GM18511 (cell line): ENCODE data around the gene EPN1.

Experiments used
- ATAC-seq: cut with Tn5 transposase; IDR thresholded peaks from one replicate; pipeline ENCODE4 v1.9.1; 2021; ENCODE audit warnings: mild to moderate bottlenecking, moderate library complexity; ENCODE audit not compliant: unreplicated experiment

The EPN1 gene

DNA sequence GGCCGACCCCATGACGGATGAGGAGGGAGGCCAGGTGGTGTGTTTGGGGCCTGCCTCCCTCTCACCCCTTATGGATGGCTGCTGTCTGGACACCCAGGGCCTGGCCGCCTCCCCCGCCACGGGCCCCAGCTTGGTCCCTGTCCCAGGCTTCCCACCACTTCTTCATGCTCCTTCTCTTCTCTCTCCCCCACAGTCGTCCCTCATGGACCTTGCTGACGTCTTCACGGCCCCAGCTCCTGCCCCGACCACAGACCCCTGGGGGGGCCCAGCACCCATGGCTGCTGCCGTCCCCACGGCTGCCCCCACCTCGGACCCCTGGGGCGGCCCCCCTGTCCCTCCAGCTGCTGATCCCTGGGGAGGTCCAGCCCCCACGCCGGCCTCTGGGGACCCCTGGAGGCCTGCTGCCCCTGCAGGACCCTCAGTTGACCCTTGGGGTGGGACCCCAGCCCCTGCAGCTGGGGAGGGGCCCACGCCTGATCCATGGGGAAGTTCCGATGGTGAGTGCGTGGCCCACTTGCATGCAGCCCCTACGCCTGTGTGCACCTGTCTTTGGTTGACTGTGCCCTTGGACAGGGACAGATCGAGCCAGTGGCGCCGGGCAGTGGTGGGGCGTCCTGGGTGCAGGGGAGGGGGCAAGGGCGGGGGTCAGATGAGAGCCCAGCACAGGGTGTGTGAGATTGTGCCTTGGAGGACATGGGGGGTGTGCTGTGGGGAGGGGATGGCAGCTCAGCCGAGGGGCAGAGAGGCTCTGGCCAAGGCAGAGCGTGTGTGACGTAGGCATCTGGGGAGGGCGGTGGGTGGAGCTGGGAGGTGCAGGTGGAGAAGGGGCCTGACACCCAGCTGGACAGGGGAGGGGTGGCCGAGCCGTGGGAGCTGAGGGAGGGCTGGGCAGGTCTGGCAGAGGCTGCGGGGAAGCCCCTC is 16.8 kb downstream of the EPN1 start:
- no peak for ATAC-seq

DNA sequence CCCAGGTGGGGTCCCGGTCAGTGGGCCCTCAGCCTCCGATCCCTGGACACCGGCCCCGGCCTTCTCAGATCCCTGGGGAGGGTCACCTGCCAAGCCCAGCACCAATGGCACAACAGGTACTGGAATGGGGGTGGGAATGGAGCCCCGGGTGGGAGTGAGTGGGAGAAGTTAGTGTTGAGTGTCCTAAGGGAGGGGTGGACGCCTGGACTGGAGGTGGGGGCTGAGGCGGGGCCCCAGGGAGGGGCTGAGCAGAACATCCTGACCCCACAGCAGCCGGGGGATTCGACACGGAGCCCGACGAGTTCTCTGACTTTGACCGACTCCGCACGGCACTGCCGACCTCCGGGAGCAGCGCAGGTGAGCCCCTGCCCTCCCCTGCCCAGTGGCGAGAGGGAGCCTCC is 17.7 kb downstream of the EPN1 start:
- ATAC-seq: no peak

DNA sequence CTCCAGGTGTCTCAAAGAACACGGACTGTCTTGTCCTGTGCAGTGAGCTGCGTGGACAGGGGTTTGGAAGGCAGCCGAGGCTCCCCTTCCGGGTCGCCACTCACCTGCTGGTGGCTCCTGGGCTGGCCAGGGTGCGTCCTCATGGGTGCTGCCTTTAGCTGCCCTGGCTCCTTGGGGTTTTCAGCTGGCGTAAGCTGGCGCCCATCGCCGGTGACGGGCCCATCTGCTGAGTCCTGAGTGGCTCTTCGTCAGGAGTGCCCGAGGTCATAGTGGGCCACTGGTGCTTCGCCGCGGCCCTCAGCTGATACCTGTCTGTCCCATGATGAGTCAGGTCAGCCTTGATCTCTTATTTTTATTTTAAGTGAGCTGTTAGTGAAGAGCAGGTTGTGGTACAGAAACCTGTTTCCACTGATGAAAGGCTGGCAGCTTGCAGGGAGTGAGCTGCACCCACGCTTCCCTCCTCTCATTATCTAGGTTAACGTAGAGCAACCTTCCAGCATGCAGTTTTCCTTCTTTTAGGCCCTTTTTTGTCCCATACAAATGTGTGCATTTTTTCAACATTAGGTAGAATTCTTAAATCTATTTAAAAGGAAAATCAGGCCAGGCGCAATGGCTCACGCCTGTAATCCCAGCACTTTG is 18.4 kb downstream of the EPN1 start:
- ATAC-seq: no peak

DNA sequence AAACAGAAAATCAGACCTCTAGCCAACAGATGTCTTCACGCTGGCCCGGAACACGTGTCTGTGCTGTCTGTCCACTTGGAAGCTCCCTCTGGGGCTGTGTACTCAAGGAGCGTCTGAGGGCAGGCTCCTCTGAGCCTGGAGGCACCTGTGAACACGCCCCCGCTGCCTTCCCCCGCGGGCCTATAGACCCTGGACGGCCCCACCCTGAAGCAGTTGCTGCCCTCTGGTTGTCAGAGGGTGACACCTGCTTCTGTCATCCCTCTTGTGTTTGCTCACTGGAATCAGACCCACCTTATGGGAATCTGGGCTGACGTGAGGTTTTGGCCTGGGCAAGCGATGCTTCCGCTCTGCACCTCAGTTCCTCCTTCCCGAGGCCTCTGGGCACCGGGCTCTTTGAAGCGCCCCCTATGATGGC is 19.2 kb downstream of the EPN1 start:
- no peak for ATAC-seq

DNA sequence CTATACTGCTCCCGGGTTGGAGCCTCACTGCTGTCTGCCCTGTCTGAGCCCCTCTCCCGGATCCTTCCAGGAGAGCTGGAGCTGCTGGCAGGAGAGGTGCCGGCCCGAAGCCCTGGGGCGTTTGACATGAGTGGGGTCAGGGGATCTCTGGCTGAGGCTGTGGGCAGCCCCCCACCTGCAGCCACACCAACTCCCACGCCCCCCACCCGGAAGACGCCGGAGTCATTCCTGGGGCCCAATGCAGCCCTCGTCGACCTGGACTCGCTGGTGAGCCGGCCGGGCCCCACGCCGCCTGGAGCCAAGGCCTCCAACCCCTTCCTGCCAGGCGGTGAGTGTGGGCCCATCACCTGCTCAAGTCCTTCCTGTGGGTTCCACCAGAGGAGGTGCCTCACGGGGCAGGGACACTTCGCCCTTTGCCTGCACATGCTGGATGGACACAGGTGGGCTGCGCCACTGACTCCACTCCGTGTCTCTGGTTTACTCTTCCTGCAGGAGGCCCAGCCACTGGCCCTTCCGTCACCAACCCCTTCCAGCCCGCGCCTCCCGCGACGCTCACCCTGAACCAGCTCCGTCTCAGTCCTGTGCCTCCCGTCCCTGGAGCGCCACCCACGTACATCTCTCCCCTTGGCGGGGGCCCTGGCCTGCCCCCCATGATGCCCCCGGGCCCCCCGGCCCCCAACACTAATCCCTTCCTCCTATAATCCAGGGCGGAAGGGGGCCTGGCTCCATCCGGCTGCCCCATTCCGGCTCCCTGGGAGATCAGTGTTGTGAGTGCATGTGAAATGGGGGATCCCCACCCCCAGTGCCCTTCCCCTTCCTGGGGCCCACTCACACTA is 19.8 kb downstream of the EPN1 start:
- no peak for ATAC-seq

DNA sequence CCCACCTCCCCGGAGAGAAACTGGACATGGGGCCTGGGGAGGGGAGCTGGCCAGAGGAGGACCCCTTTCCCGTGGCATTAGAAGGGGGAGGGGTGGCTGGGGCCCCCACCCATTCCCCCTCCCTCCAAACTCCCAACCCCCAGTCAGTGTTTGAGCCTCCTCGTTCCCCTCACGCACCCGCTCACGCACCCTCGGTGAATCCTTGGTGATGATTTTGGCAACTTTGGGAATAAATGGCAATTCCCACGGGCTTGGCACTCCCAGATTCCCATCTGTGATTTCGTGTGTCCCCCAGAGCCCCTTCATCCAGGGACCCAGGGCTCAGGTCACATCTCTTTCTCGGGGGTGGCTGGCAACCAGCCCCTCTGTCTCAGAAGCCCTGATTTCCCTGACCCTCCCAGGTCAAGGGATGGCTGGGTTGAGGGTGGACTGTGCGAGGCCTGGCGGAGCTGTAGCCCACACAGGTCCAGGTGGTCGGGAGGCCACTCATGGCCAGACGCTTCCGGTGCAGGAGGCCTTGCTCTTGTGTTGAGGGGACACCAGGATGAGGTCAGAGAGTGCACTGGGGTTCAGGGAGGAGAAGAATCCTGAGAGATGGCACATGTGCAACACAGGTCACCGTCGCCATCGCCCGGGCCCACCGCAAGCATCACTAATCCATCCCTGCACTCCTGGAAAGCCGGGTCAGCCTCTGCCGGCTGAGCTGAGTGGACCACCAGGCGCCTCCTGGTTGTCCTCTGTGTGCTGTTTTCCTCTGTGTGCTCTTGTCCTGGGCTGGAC is 20.7 kb downstream of the EPN1 start:
- no peak for ATAC-seq

DNA sequence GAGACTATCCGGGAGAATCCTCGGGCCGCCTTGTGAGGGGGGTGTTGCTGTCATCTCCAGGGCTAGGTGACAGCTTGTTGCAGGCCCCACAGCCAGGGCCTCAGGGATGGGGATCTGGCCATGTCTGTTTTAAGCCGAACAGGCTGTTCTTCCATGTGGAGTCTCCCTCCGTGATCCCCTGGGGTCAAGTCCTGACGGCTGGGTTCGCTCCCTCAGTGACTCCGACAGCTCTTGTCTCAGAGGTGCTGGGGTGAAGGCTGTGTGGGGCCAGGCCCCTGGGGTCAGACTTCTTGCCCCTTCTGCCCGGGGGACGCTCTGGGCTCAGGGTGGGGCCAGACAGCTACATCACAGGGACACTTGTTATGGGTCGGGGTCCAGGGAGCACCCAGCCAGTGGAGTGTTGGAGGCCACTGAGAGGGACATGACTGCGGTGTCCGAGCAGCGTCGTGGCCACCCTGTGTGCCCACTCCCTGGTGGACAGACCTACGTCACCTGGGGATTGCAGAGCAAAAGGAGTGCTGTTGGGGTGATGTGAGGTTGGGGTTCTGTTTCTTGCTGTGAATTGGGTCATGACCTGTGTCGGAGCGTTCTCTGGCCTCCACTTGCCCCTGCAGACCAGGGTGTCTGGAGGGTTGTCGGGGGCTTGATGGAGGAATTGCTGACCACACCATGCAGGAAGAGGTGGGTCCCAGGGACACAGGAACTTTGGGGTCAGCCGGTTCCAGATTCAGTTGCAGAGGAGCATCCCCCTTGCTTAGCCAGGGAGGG is 21.5 kb downstream of the EPN1 start:
- no peak for ATAC-seq

DNA sequence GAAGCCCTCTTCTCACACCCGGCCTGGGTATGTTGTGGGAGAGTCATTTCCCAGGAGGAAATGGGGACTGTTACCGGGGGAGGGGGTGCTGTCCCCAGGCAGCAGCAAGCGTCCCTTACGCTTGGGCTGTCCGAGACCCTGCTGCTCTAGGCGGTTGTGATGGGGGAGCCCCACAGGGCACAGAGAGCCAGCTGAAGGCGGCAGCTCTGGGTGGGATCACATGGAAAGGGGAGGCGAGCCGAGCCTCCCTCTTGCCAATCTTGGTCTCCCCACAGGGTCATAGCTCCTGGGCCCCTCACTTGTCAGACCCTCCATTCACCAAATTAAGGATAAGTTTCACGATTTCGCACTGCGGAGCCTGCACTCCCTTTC is 22.0 kb downstream of the EPN1 start:
- no peak for ATAC-seq

DNA sequence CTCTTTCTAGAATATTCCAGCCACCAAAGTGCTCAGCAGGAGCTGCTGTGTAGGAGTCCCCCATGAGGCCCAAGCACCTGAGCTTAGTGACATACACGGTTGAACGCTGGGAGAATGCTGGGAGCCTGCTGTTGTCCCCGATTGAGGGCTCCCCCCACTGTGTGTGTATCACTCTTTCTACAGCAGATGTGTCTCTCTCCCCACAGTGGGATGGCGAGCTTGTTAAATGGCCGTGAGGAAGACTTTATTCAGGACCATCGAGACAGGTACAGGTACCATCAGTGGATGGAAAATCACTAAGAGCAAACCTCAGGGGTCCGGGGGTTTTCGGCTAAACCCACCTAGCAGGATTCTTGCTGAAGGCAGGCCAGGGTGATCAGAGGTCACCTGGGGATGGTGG is 22.7 kb downstream of the EPN1 start:
- no peak for ATAC-seq

DNA sequence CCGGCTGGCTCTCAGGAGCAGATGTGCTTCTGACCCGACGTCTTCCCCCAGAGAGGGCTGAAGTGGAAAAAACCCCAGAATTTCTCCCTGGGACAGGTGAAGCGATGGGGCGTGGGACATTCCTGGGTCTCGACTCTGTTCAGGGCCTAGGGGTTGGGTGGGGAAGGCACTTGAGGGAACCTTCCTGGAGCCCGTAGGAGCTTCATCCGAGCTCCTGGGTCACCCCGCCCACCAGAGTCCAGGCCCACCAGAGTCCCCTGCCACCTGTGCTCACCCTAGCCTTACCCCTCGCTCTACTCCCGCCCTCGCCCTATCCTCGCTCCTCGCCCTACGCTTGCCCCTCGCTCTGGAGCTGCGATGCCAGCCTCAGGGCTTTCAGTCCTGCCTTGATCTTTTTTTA is 23.2 kb downstream of the EPN1 start:
- no peak for ATAC-seq

DNA sequence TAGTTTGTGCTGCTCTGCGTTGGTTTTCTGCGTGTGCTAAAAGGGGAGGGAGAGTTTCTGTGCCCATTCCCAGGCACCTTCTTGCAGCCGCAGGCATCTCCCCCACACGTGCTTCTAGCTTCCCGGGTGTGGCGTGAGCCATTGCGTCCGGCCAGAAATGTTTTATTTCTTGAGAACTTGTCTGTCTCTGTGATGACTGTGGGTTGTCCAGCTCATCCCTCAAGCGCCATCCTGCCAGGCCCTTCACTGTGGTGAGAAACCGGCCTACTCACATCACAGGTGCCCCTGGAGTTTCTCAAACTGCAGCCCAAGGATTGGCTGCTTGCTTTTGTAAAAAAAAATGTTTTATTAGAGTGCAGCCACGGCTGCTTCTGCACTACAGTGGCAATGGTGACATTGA is 24.2 kb downstream of the EPN1 start:
- no peak for ATAC-seq

DNA sequence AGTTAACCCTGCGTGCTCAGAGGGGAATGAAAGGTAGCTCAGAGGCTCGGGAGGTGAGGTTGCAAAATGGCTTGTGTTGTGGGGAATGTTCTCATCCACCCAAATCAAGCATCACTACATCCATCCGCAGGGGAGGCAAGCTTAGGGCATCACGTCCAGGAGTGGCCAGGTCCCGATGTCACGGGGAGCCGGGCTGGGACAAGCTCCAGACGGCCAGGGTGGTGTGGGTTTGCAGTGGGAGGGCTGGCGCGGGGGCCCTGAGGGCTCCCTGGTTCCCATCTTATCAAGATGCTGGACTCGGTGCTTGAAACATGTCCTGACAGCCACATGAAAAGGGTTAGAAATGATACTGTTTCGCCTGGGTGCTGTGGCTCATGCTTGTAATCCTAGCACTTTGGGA is 25.8 kb downstream of the EPN1 start:
- no peak for ATAC-seq

DNA sequence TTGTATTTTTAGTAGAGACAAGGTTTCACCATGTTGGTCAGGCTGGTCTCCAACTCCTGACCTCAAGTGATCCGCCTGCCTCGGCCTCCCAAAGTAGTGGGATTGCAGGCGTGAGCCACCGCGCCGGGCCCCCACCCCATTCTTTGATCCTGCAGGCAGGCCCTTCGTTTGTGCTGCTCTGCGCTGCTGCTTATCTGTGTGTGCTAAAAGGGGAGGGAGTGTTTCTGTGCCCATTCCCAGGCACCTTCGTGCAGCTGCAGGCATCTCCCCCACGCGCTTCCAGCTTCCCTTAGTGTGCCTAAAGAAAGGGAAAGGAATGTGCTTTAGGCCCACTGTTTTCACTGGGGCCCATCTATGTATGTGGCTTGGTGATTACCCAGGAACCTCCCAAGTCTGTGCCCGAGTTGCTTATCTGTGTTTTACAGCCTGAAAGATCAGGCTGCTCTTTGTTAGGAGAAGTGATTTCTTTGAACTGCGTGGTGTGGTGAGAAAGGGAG is 27.2 kb downstream of the EPN1 start:
- no peak for ATAC-seq

DNA sequence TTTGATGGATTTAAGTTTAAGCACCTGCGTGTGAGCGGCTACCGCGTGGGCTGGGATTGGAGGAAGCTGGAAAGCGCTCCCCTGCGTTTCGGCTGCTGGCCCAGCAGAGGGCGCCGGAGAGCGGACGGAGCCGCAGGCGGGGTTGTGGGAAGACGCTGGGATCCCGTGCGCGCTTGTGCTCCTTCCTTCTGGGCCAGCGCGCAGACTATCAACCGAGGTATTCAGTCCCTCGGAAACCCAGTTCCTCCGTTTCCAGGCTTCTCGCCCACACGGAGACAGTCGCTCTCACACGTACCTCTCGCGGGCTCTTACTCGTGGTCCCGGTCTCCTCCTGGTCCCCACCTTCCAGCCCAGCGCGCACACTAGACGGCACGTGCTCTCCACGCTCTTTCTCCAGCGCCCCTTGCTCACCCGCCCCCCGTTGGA is 28.8 kb downstream of the EPN1 start:
- no peak for ATAC-seq

DNA sequence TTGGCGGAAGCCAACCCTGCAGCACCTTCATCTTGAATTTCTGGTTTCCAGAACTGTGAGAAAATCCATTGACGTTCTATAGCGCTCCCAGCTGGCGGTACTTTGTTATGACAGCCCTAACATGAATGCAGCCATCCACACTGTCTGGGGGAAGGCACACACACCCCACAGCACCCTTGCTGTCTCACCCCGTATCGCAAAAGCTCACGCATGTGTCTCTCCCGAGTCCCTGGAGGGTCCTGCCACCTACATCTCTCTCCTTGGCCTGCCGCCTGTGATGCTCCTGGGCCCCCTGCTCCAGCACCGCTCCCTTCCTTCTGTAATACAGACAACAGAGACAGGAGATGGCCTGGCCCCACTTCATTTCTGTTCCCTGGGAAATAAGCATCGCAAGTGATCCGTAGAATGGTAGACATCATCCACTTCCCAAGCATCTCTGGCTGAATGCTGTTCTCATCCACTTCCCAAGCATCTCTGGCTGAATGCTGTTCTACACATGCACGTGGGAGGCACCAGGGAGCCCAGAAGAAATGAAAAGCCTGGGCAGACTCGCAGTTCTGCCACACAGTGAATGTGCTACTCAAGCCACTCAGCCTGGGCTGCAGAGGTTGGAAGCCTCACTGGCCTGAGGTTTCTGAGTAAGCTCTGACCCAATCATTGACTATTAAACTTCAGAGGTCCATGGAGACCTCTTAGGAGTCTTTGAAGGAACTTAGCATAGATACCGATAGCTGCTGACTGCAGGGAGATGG is 29.6 kb downstream of the EPN1 start:
- no peak for ATAC-seq

DNA sequence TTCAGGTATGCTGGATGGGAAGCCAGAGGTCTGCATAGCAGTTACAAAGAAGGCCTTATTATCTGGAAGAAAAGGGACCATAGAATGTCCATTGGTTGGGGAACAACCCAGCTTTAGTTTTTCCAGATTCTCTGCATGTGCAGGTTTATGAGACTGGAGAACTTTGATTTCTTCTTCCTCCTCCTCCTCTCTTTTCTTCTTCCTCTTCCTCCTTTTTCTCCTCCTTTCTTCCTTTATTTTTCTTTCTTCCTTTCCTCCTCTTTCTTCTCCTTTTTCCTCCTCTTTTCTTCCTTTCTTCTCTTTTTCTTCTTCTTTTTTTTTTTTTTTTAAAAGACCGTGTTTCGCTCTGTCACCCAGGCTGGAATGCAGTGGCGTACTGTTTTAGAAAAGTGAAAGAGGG is 30.9 kb downstream of the EPN1 start:
- ATAC-seq: no peak

DNA sequence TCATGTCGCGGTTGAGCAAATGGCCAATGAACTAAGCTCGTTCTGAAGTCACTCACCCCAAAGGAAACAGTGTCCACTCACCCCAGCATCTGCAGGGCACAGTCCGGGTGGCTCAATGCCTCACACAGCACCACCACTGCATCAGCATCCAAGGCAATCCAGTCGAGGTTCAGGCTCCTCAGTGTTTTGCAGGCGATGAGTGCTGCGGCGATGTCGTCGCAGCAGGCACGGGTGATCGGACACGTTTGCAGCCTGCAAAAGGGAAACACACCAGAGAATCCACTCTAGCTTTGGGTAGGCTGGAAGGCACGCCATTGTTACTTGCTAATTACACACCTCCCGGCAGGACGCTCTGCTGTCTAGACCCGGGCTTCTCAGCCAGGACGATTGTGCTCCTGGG is 36.7 kb downstream of the EPN1 start:
- no peak for ATAC-seq

DNA sequence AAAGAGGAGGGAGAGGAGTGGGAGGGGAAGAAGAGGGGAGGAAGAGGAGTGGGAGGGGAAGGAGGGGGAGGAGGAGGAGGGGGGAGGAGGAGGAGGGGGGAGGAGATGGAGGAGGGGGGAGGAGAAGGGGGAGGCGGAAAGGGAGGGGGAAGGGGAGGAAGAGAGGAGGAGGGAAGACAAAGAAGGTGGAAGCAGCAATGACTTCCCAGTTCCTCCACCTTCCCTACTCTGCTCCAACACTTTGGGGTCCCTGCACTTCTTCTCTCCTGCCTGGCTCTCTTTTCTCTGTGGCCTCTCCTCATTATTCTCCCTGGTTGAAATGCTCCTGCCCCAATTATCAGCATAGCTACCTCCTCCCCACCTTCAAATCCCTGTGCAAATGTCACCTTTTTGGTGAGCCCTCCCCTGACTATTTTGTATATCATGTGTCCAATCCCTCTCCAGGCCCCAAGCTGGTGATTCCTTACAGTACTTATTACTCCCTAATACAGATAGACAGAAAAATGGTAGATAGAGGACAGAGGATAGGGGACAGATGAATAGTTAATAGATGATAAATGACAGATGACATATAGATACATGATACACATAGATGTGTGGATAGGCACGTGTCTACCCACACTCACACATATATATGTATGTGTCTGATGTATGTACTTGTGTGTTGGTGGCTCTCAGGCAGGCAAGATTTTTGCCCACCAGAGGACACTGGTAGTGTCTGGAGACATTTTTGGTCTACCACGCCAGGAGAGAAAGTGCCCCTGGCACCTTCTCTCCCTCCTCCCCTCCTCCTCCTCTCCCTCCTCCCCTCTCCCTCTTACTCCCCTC is 38.0 kb downstream of the EPN1 start:
- ATAC-seq: no peak
